Measurements from ENCODE around the gene CD99. TPM values are rescaled to one million over a fixed set of nuclear protein-coding genes. Genes with fewer than 3 reads are reported as not detected.
A peak's percentile ranks its signal among the peaks of the same experiment; 100 is the strongest.
"Not testable (repeated sequence)": the region's sequence is repeated elsewhere in the genome, so short reads cannot be mapped to it uniquely, and the experiment has no call there.

CD99 gene
- total RNA-seq, 1 experiment from 2014 or later, result 407 TPM

DNA sequence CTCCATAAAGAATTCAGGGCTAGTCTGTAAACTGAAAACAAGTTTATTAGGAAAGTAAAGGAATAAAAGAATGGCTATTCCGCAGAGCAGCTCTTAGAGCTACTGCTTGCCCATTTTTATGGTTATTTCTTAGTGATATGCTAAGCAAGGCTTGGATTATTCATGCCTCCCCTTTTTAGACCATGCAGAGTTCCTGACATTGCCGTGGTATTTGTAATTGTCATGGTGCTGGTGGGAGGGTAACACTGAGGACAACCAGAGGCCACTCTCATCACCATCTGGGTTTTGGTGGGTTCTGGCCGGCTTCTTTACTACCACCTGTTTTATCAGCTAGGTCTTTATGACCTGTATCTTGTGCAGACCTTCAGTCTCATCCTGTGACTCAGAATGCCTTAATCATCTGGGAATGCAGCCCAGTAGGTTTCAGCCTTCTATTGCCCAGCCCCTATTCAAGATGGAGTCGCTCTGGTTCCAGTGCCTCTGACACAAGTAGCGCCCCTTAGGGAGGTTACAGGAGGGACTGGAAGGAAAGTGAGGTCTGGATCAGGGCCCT, 64.1 kb downstream of the CD99 start:
- POLR2A ChIA-PET; H3K4me3 Mint-ChIP-seq (ENCODE audit: unreplicated experiment); H3K4me3 ChIP-seq (ENCODE audit: low read depth, low read length): not testable (repeated sequence)

DNA sequence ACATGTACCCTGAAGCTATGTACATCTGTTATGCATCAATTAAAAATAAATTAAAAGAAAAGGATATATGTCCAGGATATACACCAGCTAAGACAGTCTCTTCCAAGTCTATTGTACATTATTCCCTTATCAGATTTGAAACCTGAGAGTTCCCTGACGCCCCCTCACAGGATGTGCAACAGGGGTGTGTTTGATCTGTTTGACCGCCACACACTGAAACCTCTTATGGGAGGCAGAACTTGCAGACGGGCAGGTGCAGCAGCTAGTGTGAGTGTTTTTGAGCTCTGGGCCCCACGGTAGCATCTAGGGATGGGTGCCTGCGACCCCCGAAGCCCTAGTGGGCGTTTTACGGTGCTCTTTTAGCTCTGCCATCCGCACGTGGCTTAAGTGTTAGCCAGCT, 65.5 kb downstream of the CD99 start:
- H3K9me3 ChIP-seq, result no peaks in the 10 kb centered on the region
- CTCF ChIA-PET, result no interaction called here
- BruUV-seq (replicated peaks), result no TSS peak
- H3K36me3 ChIP-seq (ENCODE audit: control insufficient read depth, insufficient read depth, low read length), result no peaks in the 10 kb centered on the region
- Mint-ChIP-seq H3K36me3 (ENCODE audit: insufficient read depth, unreplicated experiment) (no peaks in the 10 kb centered on the region), H3K4me3 (ENCODE audit: unreplicated experiment) (no peak overlapping the region), H3K4me1 (ENCODE audit: low read depth, unreplicated experiment) (peaks cover 24% of the 10 kb centered on the region), H3K9me3 (ENCODE audit: unreplicated experiment) (peaks cover 10% of the 10 kb centered on the region), H3K27me3 (ENCODE audit: insufficient read depth, unreplicated experiment) (no peaks in the 10 kb centered on the region), H3K27ac (ENCODE audit: unreplicated experiment) (no peak overlapping the region)
- POLR2A ChIA-PET, result no interaction called here
- no peak for DNase-seq
- TF ChIP-seq, protein P1, sequence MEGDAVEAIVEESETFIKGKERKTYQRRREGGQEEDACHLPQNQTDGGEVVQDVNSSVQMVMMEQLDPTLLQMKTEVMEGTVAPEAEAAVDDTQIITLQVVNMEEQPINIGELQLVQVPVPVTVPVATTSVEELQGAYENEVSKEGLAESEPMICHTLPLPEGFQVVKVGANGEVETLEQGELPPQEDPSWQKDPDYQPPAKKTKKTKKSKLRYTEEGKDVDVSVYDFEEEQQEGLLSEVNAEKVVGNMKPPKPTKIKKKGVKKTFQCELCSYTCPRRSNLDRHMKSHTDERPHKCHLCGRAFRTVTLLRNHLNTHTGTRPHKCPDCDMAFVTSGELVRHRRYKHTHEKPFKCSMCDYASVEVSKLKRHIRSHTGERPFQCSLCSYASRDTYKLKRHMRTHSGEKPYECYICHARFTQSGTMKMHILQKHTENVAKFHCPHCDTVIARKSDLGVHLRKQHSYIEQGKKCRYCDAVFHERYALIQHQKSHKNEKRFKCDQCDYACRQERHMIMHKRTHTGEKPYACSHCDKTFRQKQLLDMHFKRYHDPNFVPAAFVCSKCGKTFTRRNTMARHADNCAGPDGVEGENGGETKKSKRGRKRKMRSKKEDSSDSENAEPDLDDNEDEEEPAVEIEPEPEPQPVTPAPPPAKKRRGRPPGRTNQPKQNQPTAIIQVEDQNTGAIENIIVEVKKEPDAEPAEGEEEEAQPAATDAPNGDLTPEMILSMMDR (IDR thresholded peaks at IDR 0.05; ENCODE audit: insufficient read depth in 1 of 2, low read depth in 1 of 2, low read length in 1 of 2, severe bottlenecking in 1 of 2, unreplicated experiment in 1 of 2), result no peak
- 0 out of 2 replicates have a peak, but pooled peaks cover 4% of the 10 kb centered on the region for H3K4me1 ChIP-seq
- no peaks in the 10 kb centered on the region for H3K27me3 ChIP-seq (replicated peaks; ENCODE audit: control insufficient read depth, insufficient read depth, low read length)
- intact Hi-C loops (cut with micrococcal nuclease; ENCODE audit: unreplicated experiment), result no loop called here
- H3K4me3 ChIP-seq (ENCODE audit: low read depth, low read length), result no peak overlapping the region

More for the DNA sequence above, 64.1 kb downstream of the CD99 start:
- H3K9me3 Mint-ChIP-seq (ENCODE audit: unreplicated experiment), result peaks cover 10% of the 10 kb centered on the region
- H3K9me3 ChIP-seq; H3K4me1 ChIP-seq; H3K36me3 ChIP-seq (ENCODE audit: control insufficient read depth, insufficient read depth, low read length); DNase-seq; H3K27me3 Mint-ChIP-seq (ENCODE audit: insufficient read depth, unreplicated experiment); H3K27ac Mint-ChIP-seq (ENCODE audit: unreplicated experiment); CTCF ChIA-PET; H3K27me3 ChIP-seq (replicated peaks; ENCODE audit: control insufficient read depth, insufficient read depth, low read length); BruUV-seq (replicated peaks); H3K36me3 Mint-ChIP-seq (ENCODE audit: insufficient read depth, unreplicated experiment); intact Hi-C loops (cut with micrococcal nuclease; ENCODE audit: unreplicated experiment): not testable (repeated sequence)
- H3K4me1 Mint-ChIP-seq (ENCODE audit: low read depth, unreplicated experiment), result peaks cover 18% of the 10 kb centered on the region

DNA sequence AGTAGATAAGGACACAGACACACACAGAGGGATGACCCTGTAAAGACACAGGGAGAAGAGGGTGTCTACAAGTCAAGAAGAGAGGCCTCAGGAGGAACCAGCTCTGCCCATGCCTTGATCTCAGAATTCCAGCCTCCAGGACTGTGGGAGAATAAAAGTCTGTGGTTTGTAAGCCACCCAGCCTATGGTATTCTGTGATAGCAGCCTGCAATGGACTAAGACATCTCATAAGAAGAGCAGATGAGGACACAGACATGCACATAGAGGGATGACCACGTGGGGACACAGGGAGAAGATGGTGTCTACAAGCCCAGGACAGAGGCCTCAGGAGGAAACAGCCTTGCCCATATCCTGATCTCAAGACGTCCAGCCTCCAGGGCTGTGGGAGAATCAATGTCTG, 70.2 kb downstream of the CD99 start:
- no peaks in the 10 kb centered on the region for H3K27me3 Mint-ChIP-seq (ENCODE audit: insufficient read depth, unreplicated experiment)
- Histone ChIP-seq H3K9me3 (no peaks in the 10 kb centered on the region), H3K4me1 (no peaks in the 10 kb centered on the region), H3K4me3 (ENCODE audit: low read depth, low read length) (no peak overlapping the region), H3K36me3 (ENCODE audit: control insufficient read depth, insufficient read depth, low read length) (no peaks in the 10 kb centered on the region), H3K27me3 (replicated peaks; ENCODE audit: control insufficient read depth, insufficient read depth, low read length) (no peaks in the 10 kb centered on the region)
- CTCF ChIA-PET, result no interaction called here
- peaks cover 19% of the 10 kb centered on the region for H3K4me1 Mint-ChIP-seq (ENCODE audit: low read depth, unreplicated experiment)
- no peak for DNase-seq
- no peak overlapping the region for H3K27ac Mint-ChIP-seq (ENCODE audit: unreplicated experiment)
- POLR2A ChIA-PET, result no interaction called here
- BruUV-seq (replicated peaks), result no TSS peak
- intact Hi-C loops (cut with micrococcal nuclease; ENCODE audit: unreplicated experiment), result no loop called here
- H3K4me3 Mint-ChIP-seq (ENCODE audit: unreplicated experiment), result no peak overlapping the region
- H3K9me3 Mint-ChIP-seq (ENCODE audit: unreplicated experiment), result peaks cover 10% of the 10 kb centered on the region
- TF ChIP-seq, protein P1 (IDR thresholded peaks at IDR 0.05; ENCODE audit: insufficient read depth in 1 of 2, low read depth in 1 of 2, low read length in 1 of 2, severe bottlenecking in 1 of 2, unreplicated experiment in 1 of 2), result no peak
- H3K36me3 Mint-ChIP-seq (ENCODE audit: insufficient read depth, unreplicated experiment), result no peaks in the 10 kb centered on the region

DNA sequence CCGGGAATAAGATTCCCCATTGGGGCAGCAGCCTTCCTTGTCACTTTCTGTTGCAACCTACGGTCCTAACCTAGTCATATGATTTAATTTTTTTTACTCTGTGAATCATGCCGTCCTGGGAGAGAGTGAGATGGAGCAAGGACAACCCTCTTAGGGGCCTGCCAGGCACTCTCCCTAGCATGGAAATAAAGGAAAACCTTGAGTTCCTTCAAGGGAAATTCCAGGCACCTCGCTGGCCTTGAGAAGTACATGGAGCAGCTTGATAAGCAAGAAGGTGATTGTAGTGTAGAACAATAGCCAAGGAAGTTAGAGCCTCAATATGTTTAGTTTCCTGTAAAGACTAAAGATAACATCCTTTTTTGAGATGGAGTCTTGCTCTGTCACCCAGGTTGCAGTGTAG, 71.6 kb downstream of the CD99 start:
- H3K4me3 ChIP-seq (ENCODE audit: low read depth, low read length); POLR2A ChIA-PET; H3K27ac Mint-ChIP-seq (ENCODE audit: unreplicated experiment); H3K9me3 ChIP-seq; DNase-seq; intact Hi-C loops (cut with micrococcal nuclease; ENCODE audit: unreplicated experiment); H3K36me3 Mint-ChIP-seq (ENCODE audit: insufficient read depth, unreplicated experiment); CTCF ChIA-PET; H3K27me3 ChIP-seq (replicated peaks; ENCODE audit: control insufficient read depth, insufficient read depth, low read length); H3K4me3 Mint-ChIP-seq (ENCODE audit: unreplicated experiment); H3K27me3 Mint-ChIP-seq (ENCODE audit: insufficient read depth, unreplicated experiment); H3K36me3 ChIP-seq (ENCODE audit: control insufficient read depth, insufficient read depth, low read length); BruUV-seq (replicated peaks): not testable (repeated sequence)
- Mint-ChIP-seq H3K9me3 (ENCODE audit: unreplicated experiment) (peaks cover 10% of the 10 kb centered on the region), H3K4me1 (ENCODE audit: low read depth, unreplicated experiment) (peaks cover 17% of the 10 kb centered on the region)
- H3K4me1 ChIP-seq, result peaks cover 11% of the 10 kb centered on the region

DNA sequence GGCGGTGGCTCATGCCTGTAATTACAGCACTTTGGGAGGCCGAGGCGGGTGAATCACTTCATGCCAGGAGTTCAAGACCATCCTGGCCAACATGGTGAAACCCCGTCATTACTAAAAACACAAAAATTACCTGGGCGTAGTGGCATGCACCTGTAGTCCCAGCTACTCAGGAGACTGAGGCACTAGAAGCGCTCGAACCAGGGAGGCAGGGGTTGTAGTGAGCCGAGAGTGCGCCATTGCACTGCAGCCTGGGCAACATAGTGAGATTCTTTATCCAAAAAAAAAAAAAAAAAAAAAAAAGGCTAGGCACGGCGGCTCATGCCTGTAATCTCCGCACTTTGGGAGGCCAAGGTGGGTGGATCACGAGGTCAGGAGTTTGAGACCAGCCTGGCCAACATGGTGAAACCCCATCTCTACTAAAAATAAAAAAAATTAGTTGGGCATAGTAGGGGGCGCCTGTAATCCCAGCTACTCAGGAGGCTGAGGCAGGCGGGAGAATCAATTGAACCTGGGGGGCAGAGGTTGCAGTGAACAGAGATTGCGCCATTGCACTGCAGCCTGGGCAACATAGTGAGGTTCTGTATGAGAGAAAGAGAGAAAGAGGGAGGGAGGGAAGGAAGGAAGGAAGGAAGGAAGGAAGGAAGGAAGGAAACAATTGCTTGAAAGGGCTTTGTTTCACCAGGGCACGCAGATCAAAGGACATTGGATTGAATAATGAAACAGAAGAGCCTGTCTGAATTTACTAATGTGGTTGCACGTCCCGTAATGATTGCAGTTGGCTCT, 73.9 kb downstream of the CD99 start:
- BruUV-seq (replicated peaks), result not testable (repeated sequence)
- peaks cover 31% of the 10 kb centered on the region for H3K4me1 Mint-ChIP-seq (ENCODE audit: low read depth, unreplicated experiment)

More for the DNA sequence above, 73.9 kb downstream of the CD99 start:
- CTCF ChIA-PET; H3K4me3 ChIP-seq (ENCODE audit: low read depth, low read length); intact Hi-C loops (cut with micrococcal nuclease; ENCODE audit: unreplicated experiment); DNase-seq; H3K27me3 Mint-ChIP-seq (ENCODE audit: insufficient read depth, unreplicated experiment); H3K9me3 ChIP-seq; H3K27me3 ChIP-seq (replicated peaks; ENCODE audit: control insufficient read depth, insufficient read depth, low read length); H3K36me3 ChIP-seq (ENCODE audit: control insufficient read depth, insufficient read depth, low read length); H3K9me3 Mint-ChIP-seq (ENCODE audit: unreplicated experiment); POLR2A ChIA-PET; H3K36me3 Mint-ChIP-seq (ENCODE audit: insufficient read depth, unreplicated experiment); H3K4me3 Mint-ChIP-seq (ENCODE audit: unreplicated experiment): not testable (repeated sequence)
- peaks cover 28% of the 10 kb centered on the region for H3K4me1 ChIP-seq
- H3K27ac Mint-ChIP-seq (ENCODE audit: unreplicated experiment), result peak overlapping the region; percentile 98
